ENCODE results near the gene SPNS2.
A peak's percentile ranks its signal among the peaks of the same experiment; 100 is the strongest.
"Not testable (repeated sequence)": the region's sequence is repeated elsewhere in the genome, so short reads cannot be mapped to it uniquely, and the experiment has no call there.

The SPNS2 gene

DNA sequence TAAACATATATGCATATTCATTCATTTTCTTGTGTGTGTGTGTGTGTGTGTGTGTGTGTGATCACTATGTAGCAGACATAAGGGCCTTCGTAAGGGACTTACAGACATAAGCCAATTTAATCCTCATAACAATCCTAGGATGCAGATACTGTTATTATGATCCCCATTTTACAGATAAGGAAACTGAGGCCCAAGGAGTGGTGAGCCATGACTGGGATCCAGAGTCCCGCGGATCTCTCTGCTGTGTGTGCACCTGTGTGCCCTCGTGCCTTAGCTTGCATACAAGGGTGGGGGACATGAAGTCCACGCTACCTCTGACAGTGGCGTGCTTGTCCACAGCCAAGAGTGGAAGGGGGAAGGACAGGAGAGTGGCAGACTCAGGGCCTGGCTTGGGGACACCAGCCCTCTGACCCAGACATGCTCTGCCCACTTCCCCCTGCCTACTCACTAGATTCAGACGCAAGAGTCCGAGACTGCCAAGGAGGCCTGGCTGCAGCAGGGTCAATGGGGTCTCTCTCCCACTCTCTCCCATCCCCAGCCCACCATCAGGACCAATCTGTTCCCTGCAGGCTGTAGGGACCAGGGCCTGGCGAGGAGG, 75.9 kb downstream of the SPNS2 start:
- DNase-seq: no peak

DNA sequence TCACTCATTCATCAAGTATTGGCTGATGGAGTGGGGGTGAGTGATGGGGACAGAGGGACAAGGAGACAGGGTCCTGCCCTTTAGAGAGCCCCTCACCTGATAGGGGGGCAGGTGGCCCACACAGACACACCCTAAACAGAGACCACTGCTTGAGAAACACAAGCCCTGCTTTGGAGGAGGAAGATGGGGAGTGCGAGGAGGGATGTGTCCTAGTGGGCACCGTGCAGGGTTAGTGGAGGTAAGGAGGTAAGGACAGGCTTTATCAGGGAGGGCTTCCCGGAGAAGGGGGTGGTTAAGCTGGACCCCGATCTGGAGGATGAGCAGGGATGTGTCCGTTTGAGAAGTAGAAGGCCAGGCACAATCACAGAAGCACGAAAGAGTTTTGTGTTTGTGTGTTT, 77.5 kb downstream of the SPNS2 start:
- DNase-seq: no peak

DNA sequence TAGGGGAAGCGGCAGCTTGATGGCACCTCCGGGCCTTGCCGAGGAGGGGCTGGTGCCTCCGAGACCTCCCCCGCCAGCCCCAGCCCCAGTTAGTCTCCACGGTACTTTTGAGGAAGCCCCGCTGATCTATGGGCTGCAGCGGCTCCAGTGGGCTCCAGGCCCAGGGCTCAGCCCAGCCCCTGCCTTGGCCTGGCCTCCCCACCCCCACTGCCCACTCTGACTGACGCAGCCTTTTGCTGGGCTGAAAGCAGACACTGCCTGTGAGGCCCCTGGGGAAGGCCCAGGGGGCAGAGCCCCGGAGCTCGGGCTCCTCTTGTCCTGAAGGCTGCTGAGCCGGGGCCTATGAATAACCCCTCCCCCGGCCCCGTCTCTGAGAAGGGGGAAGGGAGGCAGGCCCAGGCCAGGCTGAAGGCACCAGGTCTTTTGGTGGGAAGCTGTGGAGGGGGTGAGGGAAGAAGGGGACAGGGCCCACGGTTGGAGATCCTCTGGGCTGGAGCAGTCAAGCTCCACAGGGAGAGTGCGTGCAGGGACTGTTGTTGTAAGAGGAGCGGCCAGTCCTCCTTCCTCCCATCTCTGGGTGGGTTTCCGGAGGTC, 78.1 kb downstream of the SPNS2 start:
- DNase-seq: no peak

DNA sequence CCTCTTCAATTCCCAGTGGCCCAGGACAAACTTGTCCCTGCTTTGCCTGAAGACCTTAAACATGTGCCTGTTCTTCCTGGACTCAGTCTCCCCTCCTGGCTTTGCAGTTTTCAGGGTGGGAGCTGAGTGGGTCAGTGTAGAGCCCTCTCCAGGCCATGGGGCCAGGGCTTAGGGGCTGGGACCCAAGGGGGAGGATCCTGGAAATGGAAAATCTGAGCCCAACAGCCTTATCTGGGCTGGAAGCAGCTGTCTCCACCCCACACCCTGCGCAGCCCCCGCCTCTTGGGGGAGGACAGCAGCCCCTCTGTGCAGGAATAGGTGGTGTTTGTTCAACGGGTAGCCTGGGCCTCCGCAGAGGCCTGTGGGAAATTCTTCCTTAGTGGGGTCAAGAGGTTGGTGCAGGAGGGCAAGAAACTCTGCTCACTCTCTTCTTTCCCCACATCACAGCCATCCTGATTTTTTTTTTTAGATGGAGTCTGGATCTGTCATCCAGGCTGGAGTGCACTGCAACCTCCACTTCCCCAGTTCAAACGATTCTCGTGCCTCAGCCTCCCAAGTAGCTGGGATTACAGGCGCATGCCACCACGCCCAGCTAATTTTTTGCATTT, 78.8 kb downstream of the SPNS2 start:
- no peak for DNase-seq

DNA sequence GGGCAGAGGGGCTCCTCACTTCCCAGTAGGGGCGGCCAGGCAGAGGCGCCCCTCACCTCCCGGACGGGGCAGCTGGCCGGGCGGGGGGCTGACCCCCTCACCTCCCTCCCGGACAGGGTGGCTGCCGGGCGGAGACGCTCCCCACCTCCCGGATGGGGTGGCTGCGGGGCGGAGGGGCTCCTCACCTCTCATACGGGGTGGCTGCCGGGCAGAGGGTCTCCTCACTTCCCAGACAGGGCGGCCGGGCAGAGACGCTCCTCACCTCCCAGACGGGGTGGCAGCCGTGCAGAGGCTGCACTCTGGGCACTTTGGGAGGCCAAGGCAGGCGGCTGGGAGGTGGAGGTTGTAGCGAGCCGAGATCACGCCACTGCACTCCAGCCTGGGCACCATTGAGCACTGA, 79.7 kb downstream of the SPNS2 start:
- not testable (repeated sequence) for DNase-seq

DNA sequence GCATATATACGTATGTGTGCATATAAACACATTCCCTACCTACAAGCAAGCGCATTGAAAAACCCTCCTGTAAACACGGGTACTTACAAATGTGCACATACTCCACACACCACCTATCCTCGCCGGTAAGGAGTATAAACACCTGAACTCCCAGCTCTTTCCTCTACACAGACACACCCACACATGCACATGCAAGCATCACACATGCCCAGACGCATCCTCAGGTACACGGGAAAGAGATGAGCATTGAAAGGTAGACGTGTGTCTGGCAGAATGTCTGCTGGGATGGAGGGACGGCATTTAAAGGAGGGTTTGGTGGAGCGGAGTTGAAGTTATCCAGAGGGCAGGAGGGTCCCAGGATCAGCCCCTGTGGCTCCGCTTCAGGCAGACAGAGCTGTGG, 81.0 kb downstream of the SPNS2 start:
- no peak for DNase-seq

DNA sequence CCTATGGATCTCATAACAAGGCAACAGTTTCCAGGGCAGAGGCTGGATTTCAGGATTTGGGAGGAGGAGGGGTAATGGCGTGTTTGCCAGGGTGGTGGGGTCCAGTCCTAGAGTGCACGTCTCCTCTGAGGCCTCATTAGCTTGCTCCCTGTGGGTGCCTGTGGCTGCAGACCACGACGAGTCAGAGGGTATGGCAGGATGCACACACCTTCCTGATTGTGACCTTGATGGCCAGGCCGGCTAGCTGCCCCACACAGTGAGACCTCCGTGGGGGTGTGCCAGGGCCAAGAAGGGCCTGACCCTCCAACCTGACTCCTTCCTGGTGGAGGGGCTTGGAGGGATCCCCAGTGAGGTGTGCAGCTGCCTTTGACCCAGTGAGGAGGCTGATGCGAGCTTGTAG, 81.6 kb downstream of the SPNS2 start:
- DNase-seq: no peak

DNA sequence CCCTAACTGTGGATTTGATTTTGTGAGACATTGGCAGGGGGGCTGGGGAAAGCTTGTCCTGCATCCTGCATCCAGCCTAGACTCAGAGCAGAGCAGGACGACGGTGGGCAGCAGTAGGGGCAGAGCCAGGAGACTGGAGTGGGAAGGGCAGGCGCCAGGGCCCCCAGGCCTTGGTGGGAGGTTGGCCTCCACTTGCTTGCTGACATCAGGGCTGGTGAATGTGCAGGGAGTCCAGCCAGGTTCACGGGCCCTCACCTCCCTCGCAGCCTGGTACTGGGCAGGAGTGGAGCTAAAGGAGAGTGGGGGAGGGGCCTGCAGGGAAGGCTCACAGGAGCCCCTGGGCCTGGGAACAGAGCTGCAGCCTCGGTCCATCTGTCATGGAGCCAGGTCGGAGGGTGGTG, 83.4 kb downstream of the SPNS2 start:
- no peak for DNase-seq

DNA sequence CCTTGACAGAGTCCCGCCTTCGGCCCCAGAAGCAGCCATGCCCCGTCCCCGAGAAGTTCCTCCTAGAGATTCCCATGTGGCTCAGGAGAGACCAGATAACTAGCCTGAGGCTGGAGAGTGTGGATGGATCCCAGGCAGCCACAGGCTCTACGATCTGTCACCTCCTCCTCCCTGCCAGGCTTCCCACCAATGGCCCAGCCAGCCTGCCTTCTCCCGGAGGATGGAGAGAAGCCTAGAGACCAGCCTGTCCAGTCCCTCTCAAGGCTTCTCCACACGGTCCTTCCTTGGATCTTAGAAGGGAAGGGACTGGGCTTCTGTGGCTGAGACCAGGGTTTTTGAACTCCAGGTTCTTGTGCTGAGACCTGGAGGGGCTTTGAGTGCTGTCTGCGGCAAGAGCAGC, 84.0 kb downstream of the SPNS2 start:
- DNase-seq: no peak

DNA sequence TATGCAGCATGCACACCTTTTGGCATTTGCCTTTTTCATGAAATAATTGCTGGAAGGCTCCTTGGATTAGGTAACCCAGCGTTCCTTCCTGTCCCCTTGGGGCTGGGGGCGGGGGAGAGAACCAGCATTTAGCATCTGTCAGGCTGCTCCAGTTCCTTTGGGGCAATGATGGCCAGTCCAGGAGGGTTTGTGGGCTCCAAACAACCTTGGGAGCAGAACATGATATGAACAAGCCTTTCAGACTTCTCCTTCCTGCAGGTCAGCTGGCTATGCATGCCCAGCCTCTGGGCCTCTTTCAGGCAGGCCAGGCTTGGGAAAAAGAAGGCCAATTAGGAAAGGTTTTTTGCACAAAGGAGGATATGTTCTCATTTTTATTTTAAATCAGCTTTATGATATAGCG, 84.5 kb downstream of the SPNS2 start:
- no peak for DNase-seq

DNA sequence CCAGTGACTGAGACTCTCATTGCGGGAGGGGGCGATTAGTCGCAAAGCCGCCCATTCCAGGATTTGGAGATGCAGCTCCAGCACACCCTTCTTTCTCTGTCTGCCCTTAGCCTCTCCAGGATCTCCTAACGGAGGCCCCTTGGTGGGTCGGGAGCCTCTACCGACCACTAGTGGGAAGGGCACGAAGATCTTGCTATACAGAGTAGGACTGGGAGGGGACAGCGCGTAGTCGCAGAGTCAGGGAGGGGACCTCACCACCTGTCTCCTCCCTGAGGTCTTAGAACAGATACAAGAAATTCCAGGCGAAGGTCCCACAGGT, 85.1 kb downstream of the SPNS2 start:
- peak; percentile 70 for DNase-seq

DNA sequence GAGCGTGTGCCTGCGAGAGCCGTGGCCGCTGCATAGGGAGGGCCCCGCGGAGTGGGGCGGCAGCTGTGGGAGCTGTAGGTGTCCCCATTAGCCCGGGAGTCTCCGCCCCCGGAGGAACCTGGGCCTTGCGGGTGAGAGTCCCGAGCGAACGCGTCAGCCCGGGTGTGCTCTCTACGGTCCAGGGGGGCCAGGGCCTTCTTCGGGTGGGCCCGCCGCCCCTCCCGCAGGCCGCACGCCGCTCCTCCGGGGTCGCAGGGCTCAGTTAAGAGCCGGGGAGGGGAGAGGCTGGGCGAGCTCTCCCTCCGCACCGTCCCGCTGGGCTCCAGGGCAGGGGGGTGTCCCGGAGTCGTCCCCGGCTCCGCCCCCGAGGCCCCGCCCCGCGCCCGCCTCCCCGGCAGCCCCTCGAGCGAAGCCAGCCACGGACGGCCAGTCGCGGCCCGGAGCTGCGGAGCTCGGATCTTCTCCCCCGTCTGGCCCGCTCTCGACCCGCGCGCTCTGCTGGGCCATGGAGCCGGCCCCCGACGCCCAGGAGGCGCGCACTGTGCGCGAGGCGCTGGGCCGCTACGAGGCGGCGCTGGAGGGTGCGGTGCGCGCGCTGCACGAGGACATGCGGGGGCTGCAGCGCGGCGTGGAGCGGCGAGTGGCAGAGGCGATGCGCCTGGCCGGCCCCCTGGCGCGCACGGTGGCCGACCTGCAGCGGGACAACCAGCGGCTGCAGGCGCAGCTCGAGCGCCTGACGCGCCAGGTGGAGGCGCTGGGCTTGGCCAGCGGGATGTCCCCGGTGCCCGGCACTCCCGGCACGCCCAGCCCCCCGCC, 85.6 kb downstream of the SPNS2 start, which contains the start of gene SMTNL2:
SMTNL2 (plus strand) TSS at position 429 of the 816 bp plus-strand sequence; CDS start at position 506, 77 bp downstream.
- no peak for DNase-seq

DNA sequence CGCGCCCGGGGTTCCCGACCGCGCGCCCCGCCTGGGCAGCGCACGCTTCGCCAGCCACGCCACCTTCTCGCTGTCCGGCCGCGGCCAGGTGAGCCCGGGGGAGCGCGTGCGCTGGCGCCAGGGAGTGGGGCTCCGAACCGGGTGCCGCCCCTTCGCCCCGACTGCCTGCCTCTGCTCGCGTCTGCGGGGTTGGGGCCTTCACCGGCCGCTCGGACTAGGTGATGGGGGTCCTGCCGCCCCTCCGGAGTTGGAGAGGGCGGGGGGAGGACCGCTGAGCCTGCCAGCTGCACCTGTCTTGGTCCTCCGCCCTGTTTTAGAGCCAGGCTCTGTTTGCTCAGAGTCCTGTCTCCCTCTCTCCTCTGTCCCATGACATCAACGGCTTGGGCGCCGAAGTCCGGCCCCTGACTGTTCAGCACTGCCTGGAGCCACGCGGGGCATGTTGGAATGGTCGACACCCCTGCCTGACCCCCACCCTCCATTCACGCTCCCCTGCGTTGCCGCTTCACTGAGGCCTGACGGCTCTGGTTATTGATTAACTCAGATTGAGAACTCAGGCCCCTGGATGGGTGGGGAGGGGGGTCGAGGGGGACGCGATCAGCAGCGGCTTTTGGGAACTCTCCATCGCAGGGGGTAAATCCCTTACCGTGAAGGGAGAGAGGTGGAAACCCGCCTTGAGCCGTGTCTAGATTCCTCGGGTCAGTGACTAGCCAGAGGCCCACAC, 86.4 kb downstream of the SPNS2 start:
- no peak for DNase-seq

DNA sequence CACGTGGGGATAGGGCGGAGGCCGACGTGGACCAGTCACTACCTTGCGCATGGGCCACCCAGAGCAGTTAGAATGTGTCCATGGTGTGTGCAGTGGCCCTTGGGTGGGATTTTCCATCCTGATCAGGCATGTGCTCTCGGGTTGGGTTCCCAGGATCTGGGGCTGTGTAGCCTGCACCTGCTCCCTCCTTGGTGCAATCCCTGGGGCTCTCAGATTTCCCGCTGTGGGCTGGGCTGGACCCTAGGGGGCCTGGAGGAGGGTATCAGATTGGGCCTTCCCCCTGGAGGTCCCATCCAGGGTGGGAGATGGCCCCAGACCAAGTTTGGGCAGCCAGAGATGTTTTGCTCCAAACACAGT, 86.9 kb downstream of the SPNS2 start:
- no peak for DNase-seq

DNA sequence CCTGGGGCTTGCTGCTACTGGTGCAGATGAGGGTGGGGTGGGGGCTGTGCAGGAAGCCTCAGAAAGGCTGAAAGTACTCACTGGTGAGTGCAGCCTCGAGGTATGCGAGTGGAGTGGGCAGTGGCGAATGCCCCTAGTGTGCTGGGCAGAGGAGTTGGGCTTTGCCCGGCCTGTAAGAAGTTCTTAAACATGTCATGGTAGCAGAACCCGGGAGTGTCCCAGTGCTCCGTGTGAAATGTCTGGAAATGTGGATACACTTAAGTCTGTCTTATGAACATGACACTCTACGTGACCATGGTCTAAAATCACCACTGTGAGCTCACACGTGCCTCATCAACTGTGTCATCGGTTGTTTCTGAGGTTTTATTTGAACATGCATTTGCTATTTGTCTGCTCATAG, 87.4 kb downstream of the SPNS2 start:
- no peak for DNase-seq

DNA sequence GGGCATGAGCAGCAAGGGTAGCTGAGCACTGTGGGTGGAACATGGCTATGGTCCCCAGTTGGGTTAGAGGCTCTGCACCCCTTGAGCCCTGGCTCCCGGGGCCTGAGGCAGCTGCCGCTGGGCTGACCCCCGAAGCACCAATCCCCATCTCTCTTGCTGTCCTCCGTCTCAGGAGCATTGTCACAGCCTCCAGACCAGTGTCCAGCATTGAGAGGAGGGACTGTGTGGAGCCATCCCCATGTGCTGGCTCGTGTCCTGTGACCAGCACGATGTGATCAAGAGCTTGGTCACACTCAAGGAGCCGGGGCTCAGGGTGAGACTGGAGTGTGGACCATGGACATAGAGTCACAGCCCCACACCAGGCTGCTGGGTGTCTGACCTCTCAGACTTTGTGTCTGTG, 88.5 kb downstream of the SPNS2 start:
- no peak for DNase-seq

DNA sequence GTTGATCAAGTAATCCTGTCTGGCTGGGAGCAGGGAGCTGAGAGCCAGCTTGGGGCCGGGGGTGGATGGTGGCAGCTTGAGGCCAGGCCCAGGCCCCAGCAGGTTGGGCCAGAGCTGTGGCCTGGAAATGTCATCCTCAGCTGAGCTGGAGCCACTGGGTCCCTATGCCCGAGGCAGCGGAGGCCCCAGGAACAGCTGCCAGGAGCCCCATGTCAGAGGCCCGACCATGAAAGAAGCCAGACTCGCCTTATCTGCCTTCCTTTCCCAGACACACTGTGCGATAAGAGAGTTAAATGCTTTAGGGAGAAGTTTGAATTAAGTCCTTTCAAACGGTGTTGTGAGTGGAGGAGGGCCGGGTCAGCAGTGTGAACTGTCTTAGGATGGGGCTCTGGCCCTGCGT, 89.1 kb downstream of the SPNS2 start:
- peak; percentile 64 for DNase-seq

DNA sequence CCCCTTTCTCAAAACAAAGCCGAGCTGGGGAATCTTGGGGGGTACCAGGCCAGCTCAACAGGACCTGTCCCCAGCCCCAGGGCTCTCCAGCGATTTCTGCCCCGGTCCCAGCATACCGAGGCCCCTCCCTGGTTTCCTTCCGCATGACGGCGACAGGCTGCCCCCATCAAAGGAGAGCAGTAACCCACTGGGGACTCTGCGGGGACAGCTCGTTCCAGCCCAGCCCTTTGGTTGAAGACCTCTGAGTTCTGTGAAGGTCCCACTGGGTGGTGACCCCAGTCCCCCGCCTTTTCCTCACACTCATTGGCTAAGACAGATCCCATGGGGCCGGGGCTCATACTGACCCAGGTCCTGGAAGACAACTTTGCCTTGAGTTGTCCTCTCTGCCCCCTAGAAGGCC, 89.7 kb downstream of the SPNS2 start:
- no peak for DNase-seq
